NK-92 treated with Interleukin-12 subunit alpha and Interleukin-12 subunit beta, amount 100 ng/mL, for 24 hours (cell line): ENCODE measurements around the gene CD226.
"Not testable (repeated sequence)": the region's sequence is repeated elsewhere in the genome, so short reads cannot be mapped to it uniquely, and the experiment has no call there.

Experiments used
- DNase-seq: peaks from one replicate; lab custom pipeline; 2025; lab: John Stamatoyannopoulos, UW

The CD226 gene

DNA sequence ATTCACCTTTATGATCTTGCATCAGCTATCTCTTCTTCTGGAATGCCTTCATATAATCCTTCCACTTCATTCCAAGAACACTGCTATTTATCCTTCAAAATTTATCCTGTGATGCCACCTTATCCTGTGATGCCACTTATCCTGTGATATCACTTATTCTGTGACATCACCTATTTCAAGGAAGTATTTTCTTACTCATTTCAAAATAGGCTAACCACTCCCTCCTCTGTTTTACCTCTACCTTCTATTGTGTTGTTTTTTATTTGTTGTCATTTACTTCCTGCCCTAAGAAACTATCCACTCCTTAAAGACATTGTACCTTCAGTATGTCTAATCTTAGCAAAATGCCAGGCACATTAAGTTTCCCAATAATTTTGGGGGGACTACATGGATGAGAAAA, 38.8 kb downstream of the CD226 start:
- DNase-seq = no peak

DNA sequence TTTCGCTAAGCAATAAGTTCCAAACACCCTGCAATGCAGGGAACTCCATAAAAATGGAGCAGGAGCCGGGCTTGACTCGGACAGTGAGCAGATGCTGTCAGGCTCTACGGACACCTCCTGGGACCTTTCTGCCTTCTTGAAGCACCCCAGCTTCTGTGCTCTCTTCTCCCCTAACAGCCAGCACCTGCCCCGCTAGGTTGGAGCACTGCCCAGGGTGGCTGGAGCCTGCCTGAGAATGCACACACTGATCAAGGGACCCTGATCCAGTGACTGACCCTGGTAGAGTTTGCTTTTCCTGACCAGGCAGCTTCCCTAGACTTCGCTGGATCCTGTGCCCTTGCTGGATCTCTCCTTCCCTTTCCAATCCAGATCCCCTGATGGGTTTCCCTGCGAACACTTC, 40.9 kb downstream of the CD226 start:
- no peak for DNase-seq

DNA sequence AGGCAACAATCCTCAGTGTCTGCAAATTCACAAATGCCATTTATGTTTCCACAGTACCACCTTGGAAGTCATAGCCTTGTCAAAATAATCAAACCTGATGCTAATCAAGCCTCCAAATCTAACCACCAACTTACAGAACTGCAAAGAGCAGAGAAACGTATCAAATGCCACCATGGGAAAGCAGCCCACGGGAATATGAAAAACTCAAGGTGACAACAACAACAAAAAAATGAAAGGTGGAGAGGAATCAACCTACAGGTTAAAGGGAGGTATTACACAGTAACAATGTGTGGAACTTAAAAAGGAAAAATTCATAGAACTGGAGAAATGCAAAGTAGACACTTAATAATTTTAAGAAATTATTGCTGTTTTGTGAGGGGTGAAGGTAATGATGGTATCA, 46.7 kb downstream of the CD226 start:
- no peak for DNase-seq

DNA sequence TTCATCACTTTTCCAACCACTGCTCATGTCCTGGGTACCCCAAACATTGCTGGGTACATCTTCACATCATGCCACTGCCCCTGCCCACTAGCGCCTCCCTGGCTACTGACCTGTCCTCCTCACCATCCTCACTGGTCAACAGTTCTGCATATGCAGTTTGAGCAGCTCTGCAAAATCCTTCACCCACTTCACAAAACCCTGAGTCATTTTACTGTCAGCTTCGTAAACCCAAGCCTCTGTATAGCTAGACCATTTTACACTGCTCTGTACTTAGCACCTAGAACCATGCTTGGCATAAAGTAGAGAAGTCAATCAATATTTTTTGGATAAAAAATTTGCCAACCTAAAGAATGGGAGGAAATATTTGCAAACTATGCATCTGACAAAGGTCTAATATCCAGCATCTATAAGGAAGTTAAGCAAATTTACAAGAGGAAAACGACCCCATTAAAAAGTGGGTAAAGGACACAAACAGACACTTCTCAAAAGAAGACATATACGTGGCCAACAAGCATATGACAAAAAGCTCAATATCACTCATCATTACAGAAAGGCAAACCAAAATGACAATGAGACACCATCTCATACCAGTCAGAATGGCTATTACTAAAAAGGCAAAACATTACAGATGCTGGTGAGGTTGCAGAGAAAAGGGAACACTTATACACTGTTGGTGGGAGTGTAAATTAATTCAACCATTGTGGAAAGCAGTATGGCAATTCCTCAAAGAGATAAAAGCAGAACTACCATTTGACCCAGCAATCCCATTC, 48.3 kb downstream of the CD226 start:
- DNase-seq = not testable (repeated sequence)

DNA sequence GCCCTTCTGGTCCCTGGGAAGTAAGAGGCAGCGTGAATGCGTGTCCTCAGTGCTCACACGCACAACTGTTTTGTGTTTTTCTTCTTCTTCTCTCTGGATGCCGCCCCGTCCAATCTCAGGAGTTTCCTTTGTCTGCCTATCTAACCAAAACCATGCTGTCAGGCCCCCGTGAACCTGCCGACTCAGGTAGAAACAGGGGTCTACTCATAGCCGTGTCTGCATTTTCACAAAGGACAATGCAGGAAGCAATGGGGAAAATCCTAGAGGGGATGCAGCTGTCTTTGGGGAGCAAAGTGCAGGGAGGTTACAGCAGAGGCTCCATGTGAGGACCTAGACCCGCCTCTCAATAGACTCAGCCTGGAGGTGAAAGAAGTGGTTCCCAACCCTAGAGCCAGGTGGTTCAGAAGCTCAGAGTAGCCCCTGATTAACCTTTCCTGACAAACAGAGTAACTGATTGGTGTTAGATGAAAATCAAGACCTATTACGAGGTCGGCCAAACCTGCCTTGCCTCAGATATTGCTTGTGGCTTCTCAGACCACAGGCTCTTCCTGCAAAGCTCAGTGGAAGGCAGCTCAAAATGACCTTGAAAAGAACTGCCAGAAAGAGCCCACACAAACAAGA, 49.3 kb downstream of the CD226 start:
- DNase-seq = peak; percentile 36

DNA sequence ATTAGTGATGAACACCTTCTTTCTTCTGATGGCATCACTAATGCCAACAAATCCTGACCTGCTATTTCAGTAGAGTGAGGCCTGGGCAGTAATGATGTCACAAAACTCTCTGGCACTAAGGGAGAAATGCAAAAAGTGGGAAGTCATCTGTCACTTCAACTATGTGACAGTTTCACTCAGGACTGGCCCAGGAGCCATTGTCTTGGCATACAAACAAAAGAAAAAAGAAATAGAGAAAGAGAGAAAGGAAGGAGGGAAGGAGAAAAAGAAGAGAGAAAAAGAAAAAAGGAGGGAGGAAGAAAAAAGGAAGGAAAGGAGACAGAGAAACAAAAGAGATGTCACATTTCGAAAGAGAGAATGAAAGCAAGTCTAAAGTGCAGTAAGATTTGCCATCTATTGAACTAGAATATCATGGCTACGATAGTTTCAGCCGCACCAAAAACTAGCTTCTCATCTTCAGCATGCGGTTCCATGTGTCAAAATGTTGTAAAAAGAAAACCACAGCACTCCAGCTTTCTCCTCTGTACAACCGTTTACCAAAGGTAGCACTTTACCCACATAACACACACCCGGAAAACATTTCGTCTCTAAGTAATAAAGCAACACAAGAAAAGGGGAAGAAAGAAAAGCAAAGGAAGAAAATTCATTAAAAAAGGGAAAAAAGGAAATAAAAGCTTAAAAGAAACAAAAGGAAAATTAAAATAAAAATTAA, 50.1 kb downstream of the CD226 start:
- DNase-seq = peak; percentile 13

DNA sequence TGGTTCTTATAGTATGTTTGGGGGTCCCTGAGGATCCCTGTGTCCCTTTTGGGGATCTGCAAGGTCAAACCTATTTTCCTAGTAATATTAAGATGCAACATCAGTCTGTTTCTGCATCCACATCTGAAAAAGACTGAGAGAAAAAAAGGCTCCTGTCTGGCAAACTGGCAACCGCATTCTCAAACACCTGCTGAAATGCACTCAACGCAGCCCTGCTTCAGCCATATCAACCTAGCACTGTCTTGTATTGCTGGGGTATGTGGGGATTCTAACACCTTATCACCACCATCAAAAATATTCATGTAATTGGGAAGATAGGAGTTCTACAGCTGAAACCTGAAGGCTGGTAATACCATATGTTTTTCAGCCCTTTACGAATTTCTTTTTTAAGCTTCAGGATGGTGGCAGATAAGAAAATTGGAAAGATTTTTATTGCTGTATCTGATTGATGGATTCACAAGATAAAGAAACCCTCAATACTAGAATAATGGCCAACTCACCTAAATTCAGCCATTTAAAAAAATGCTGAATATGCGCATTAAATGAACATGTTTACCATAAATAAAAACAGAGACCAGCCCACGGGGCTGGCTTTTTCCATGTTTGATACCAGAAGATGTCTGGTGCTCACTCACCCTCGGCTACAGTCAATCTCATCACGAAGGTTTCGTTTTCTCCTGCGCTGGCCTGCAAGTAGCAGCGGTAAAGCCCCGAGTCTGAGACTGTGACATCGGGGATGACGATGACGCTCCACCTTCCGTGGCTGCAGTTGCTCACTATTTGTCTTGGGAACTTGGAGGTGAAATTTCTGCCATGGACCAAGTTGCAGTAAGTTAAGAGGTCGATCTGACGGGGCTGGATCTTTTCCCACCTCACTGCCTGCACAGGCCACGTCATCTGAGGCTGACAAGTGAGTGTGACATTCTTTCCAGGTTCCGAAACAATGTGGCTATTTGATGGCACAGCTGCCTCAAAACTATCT, 52.3 kb downstream of the CD226 start:
- DNase-seq = no peak

DNA sequence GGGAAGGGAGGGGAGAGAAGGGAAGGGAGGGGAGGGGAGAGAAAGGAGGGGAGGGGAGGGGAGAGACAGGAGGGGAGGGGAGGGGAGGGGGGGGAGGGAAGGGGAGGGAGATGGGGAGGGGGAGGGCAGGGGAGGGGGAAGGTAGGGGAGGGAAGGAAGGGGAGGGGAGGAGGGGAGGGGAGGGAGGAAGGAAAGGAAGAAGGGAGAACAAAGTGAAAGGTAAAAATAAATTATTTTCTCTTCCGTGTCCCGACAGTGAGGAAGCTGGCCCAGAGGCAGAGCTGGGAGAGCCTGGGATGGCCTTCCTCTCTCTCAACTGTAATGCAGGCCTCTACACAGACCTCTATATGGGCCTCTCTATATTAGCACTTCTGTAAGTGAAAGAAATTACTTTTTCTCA, 53.2 kb downstream of the CD226 start:
- DNase-seq = no peak

DNA sequence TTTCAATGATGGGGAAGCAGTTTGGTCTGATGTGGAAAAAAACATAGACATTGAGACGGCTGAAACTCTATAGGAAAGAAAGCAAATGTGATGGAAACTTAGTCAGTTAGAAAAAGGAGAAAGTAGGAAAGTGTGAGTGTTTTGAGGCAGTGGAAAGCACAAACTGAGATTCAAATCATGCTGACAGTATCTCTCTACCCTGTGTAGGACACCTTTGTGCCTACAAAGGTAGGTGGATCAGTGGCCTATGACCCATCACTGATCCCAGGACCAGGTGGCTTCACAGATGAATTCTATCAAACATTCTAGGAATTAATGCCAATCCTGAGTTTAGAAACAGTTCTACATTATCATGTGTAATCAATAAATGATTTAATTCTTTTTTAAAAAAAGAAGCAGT, 57.1 kb downstream of the CD226 start:
- no peak for DNase-seq

DNA sequence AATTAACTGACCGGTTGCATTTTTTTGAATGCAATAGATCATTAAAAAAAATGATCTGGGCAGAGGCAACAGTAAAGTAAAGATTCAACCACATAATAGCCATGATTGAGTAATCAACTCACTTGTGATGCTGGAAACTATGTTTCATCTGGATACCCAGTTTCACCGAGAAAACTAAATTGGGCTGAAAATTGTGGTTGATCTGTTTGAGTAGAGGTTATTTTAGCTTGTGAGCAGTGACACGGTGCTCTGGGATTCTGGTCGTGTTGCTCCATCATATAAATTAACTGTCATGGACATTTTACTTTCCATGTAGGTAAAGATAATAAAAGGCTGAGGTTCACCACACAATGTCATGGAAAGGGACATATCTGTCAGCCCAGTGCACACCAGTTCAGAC, 58.7 kb downstream of the CD226 start:
- DNase-seq = no peak

DNA sequence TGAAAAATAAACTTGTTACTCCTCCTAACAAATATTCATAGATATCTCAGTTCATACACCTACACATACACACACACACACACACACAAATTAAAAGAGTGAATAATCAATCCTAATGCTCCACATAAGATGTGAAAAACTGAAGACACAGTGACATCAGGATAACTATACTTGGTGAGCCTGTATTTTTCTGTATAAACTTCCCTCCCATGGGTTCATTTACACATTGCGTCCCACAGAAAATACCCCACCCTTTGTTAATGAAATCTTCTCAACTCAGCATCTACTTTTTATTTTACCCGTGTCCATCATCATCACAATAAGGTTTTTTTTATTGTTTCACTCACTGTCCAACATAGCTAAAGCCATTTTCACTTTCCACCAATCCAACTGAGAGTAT, 60.4 kb downstream of the CD226 start:
- no peak for DNase-seq

DNA sequence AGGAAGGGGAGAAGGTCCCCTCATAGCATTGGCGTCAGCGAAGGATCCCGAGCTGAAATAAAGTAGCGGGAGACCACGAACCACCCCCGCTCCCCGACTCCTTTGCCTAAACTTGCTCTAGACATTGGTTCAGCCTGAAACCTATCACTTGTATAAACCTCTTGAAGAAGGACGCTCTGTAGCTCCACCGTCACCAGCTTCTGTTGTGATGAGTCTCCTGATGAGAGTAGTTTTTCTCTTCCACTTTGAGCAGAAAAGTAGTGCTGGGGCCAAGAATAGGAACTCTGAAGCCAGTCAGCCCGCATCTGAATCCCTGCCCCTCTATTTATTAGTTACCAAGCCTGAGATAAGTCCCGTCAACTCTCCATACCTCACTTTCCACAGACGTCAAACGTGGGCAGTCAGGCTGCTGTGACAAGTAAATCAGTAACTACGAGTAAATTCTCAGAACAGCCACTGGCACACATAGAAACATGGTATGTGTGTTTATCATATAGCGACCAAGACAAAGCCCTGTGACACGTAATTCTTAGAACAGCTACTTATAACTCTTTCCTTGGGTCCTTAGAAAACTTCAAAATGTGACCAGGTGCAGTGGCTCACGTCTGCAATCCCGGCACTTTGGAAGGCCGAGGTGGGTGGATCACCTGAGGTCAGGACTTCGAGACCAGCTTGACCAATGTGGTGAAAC, 61.7 kb downstream of the CD226 start:
- no peak for DNase-seq

DNA sequence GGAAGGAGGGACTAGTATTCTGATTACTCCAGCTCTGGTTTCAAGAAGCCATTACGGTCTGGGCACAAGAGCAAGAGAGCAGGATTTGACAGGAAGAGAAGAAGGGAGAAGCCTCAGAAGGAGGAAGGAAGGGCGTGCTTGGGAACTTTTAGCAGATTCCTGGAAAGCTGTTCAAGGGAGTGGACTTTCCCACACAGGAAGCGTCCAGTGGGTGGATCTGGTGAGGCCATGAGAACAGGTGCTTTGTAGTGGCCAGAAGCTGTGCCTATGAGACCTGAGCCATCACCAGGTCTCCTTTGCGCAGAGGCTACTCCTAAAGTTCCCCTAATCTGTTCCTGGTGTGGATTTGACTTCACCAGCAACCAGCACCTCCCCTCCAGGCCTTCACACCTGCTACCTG, 62.3 kb downstream of the CD226 start:
- DNase-seq = no peak

DNA sequence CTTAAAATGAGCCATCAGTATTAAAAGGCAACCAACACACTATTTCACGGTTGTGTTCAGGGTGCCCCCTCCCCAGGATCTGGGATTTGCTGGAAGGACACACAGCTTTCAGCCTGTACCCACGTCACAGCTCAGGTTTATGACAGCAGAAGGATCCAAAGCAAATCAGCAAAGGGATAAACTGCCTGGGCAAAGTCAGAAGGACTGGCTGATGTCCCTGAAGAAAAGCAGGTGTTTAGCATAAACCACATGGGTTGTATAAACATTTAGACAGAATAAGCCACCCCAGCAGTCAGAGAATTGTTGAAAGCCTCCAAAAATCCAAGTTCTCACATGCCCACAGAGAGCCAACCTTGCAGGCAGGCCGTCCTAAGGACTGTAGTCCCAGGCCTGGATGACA, 63.9 kb downstream of the CD226 start:
- DNase-seq = no peak

DNA sequence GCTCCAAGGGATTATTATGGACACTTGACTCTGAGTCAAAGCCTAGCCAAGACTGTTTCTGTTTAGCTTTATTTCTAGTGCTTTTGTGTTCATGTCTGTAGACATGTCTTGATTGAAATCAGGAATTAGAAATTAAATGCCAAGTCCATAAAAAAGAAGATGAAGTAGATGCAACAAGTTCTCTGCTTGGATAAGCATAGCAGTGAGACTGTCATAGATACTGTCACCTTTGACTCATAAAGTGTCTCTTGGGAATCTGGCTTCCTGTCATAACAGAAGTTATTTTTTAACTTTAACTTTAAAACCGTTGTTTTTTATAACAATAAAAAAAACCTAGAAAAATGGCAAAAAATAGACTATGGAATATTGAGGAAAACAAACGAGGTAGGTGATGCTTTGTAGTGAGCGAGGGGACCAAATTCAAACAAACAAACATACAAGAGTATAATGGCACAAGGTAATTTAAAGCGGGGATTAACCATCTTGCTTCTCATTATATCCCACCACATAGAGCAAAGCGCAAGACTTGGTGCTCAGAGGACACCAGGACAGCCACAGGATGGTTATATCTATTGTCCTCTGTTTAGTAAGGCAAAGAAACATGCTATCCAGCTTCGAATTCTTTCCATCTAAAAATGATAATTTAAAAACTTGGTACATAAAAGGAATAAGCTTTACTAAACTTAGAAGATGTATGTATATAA, 64.6 kb downstream of the CD226 start:
- no peak for DNase-seq

DNA sequence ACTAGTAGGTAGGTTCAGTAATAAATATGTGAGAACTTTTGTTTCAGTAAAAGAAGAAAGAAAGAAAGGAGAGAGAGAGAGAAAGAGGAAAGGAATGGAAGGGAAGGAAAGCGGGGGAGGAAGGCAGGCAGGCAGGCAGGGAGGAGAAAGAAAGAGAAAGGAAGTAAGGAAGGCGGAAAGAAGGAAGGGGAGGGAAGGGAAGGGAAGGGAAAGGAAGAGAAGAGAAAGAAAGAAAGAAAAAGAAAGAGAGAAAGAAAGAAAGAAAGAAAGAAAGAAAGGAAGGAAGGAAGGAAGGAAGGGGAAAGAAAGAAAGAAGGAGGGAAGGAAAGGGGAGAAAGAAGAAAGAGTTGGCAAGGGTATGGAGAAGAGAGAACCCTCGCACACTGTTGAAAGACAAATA, 67.6 kb downstream of the CD226 start:
- DNase-seq = no peak

DNA sequence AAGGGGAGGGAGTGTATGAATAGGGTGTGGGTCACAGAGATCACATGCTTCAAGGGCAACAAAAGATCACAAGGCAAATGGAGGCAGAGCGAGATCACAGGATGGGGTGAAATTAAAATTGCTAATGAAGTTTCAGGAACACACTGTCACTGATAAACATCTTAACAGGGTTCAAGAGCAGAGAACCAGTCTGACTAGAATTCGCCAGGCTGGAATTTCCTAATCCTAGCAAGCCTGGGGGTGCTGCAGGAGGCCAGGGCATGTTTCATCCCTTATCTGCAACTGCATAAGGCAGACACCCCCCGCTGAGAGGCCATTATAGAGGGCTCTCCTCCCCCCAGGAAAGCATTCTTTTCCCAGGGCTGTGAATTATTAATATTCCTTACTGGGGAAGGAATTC, 68.6 kb downstream of the CD226 start:
- DNase-seq = not testable (repeated sequence)

DNA sequence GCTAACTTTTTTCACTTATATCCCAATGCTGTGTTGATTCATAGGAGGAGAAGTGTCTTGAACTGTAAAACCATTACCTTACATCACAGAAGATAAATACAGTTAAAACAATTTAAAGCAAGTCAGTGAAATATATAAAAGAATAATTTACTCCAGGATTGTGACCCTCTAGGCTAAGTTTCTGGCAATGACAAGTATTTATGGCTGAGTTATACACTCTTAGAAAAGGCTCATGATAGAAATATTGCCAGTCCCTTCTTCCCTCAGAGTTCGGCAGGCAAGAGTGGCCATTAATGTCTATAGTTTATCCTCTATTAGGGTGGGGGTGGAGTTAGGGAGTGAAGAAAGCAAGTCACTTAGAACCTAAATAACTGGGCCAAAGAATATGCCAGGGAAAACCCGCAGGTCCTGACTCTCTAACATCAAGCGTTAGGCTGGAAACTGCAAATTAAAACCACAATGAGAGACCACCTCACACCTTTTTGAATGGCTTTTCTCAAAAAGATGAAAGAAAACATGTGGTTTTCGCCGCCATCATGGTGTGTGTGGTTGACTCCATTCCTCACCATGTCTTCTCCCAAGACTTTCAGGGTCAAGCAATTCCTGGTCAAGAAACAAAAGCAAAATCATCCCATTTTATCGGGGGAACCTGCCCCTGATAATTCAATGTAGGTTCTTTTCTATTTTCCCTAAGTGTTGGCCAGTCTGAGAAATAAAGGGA, 69.3 kb downstream of the CD226 start:
- no peak for DNase-seq

DNA sequence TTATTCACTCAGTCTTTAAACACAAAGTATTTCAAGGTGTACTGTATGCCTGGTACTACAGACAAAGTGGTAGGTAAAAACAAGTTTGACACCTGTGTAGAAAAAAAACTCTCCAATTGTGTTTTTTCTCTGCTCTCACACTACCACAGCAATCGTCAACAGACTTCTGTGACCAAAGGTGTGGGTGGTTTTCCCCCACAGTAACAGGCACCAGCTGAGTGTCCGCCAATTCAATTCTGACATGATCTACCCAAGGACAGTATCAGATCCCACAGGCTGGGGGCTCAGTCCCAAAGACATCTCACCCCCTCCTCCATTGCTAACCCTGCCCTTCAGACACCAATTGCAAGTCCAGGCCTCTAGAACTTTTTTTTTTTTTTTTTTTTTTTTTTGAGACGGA, 71.2 kb downstream of the CD226 start:
- DNase-seq = no peak

DNA sequence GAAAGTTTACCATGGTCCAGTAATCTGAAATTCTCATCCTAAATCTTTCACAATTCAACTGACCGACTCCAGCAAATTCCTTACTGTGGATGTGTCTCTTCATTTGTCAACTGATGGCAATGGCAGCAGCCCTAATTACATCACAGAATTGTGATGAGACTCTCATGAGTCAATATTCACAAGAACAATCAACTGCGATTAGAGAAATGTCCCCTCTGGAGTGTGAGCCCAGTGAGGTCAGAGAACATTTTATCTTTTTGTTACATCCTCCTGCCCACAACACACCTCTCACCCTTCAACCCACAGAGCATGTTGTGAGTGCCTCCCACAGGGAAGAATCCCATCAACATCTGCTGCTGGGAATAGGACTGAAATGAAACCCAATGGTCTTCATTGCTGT, 73.6 kb downstream of the CD226 start:
- no peak for DNase-seq
